Body of pancreas (tissue), 4 donors: ENCODE measurements around the gene DGKE. TPM values are rescaled to one million over a fixed set of nuclear protein-coding genes. Genes with fewer than 3 reads are reported as not detected.

Experiments
- ATAC-seq: fragments of 150-250 bp; one replicate; pipeline ENCODE4 v1.9.1; 2016
- DNase-seq, 4 donors: peaks; one replicate each; pipeline ENCODE4 v3.0.0-alpha.2; 2019
- H3K27ac ChIP-seq, 4 donors: fragments of 200-600 bp; sonication (generic); 1 replicate in 3 of 4; 2 replicates in 1 of 4; pipeline versions ENCODE4 v1.5.1 to v1.6.1; 2016 to 2019; ENCODE audit warnings: mild to moderate bottlenecking in 1 of 4, mixed read lengths in 1 of 4, moderate library complexity in 1 of 4
- H3K27me3 ChIP-seq, 2 donors: fragments of 200-600 bp; sonication (generic); one replicate each; pipeline ENCODE4 v1.6.0; 2016; ENCODE audit warnings: mild to moderate bottlenecking in 1 of 2
- H3K36me3 ChIP-seq, 2 donors: fragments of 200-600 bp; sonication (generic); replicated peaks in 1 of 2; 2 replicates each; pipeline ENCODE4 v1.5.1; 2016; ENCODE audit warnings: low read depth in 2 of 2; ENCODE audit not compliant: insufficient read depth in 1 of 2
- H3K4me1 ChIP-seq: fragments of 200-600 bp; sonication (generic); one replicate; pipeline ENCODE4 v1.6.0; 2016
- H3K4me3 ChIP-seq, 2 donors: fragments of 200-600 bp; sonication (generic); 1 replicate in 1 of 2; 2 replicates in 1 of 2; pipeline ENCODE4 v1.5.1; 2016 to 2019
- H3K9me3 ChIP-seq, 3 donors: fragments of 200-600 bp; sonication (generic); 1 replicate in 2 of 3; 2 replicates in 1 of 3; pipeline ENCODE4 v1.5.1; 2016
- CTCF ChIP-seq, 7 experiments: fragments of 450-650 bp in 4 of 7; fragments of 200-600 bp in 3 of 7; sonication (generic) in 3 of 7; IDR thresholded peaks; one replicate each; pipeline ENCODE4 v1.5.1; 2016 to 2019; ENCODE audit warnings: antibody characterized with exemption in 7 of 7
- POLR2A ChIP-seq, 3 donors: fragments of 450-650 bp; IDR thresholded peaks; one replicate each; pipeline ENCODE4 v1.6.1; 2016; ENCODE audit warnings: antibody characterized with exemption in 3 of 3, mild to moderate bottlenecking in 2 of 3
- WGBS, 2 donors: methylation state at CpG; one replicate each; pipeline ENCODE4 v1.1.5; 2017; 5-methylcytosine and 5-hydroxymethylcytosine counted together
- intact Hi-C: fragments of 100-400 bp; cut with DNase I; formaldehyde crosslinking; loops from one replicate; pipeline ENCODE4 v1.15.1; 2023
- total RNA-seq, 2 donors: library from RNA; depleted of rRNA; stranded (reverse); fragments of >200 nt; gene quantifications; one replicate each; pipeline ENCODE4 v1.1.0, GENCODE V29; 2016

Gene DGKE
- total RNA-seq, 2 donors from 2014 or later = 4.6 to 7.0 TPM

GRCh38 chr17:56892333-56892732 is 58.4 kb downstream of the DGKE start:
- WGBS, 2 donors = 86 to 100% methylated on average over 1 of the region's 1 CpG
- Histone ChIP-seq H3K27me3 (no peaks in the 10 kb centered on the region), H3K27ac (no peak overlapping the region), H3K4me3 (no peak overlapping the region), H3K4me1 (no peaks in the 10 kb centered on the region), H3K9me3 (no peaks in the 10 kb centered on the region), H3K36me3 (peaks cover 14 to 33% of the 10 kb centered on the region in 2 donors)
- ATAC-seq (no peak), DNase-seq (no peak)
- intact Hi-C loops = no loop called here
- TF ChIP-seq CTCF (IDR thresholded peaks at IDR 0.05) = no peak
- TF ChIP-seq POLR2A (IDR thresholded peaks at IDR 0.05) = no peak

DNA sequence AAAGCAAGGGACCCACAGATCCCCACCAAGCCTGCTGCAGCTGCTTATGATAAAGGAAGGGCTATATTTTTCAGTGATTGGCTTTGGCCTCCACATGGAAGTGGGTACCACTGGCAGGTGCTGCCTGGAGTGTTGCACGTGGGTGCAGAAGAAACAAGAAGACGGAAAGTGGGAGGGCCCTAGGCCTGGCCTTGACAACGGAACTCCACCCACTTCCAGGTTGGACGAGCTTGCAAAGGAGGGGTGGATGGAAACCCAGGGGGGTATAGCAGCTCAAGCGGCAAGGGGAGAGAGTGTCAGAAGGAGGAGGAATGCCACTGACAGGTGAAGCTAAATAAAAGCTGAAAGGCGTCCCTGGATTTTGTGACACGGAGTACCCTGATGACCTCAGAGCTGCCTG is 59.6 kb downstream of the DGKE start:
- no peaks in the 10 kb centered on the region for H3K27me3 ChIP-seq
- H3K4me1 ChIP-seq = no peaks in the 10 kb centered on the region
- H3K9me3 ChIP-seq = no peaks in the 10 kb centered on the region
- no peak overlapping the region for H3K4me3 ChIP-seq
- TF ChIP-seq CTCF (IDR thresholded peaks at IDR 0.05) (no peak), POLR2A (IDR thresholded peaks at IDR 0.05) (no peak)
- no peak for DNase-seq
- peaks cover 14 to 37% of the 10 kb centered on the region in 2 donors for H3K36me3 ChIP-seq
- intact Hi-C loops = no loop called here
- 63 to 73% methylated on average over 7 of the region's 7 CpGs for WGBS, 2 donors
- ATAC-seq = no peak
- H3K27ac ChIP-seq = no peak overlapping the region

DNA sequence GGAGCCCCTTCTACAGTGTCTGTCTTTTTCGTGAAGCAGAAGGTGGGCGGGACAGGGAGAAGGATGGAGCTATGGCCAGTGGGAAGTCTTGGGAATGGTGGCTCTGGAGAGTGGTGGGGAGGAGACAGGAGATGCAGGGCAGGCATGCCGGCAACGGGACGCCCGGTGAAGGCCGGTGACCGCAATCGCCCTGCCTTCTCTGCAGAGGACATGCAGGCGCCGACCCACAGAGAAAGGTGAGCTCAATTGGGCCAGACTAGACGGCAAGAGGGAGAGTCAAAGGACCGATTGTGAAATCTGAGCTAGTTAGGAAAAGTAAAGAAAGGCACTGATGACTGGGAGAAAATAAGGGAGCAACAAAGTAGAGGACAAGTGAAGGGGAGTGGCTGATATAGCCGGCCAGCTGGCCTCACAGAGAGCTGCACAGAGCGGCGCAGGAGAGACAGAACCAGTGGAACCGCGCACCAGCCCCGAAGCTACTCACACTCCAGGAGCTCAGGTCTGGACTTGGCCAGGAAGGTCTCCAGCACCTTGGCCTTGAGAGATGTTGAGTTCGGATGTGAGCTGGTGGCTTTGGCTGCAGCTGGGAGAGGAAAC is 61.0 kb downstream of the DGKE start:
- H3K27ac ChIP-seq = no peak overlapping the region
- no peak overlapping the region for H3K4me3 ChIP-seq
- no peaks in the 10 kb centered on the region for H3K27me3 ChIP-seq
- H3K9me3 ChIP-seq = no peaks in the 10 kb centered on the region
- DNase-seq = no peak
- H3K36me3 ChIP-seq = peaks cover 14 to 40% of the 10 kb centered on the region in 2 donors
- ATAC-seq = no peak
- H3K4me1 ChIP-seq = no peaks in the 10 kb centered on the region
- intact Hi-C loops = no loop called here
- WGBS, 2 donors = 87% methylated on average over 20 of the region's 20 CpGs
- TF ChIP-seq POLR2A (IDR thresholded peaks at IDR 0.05) (no peak), CTCF (IDR thresholded peaks at IDR 0.05) (no peak)

DNA sequence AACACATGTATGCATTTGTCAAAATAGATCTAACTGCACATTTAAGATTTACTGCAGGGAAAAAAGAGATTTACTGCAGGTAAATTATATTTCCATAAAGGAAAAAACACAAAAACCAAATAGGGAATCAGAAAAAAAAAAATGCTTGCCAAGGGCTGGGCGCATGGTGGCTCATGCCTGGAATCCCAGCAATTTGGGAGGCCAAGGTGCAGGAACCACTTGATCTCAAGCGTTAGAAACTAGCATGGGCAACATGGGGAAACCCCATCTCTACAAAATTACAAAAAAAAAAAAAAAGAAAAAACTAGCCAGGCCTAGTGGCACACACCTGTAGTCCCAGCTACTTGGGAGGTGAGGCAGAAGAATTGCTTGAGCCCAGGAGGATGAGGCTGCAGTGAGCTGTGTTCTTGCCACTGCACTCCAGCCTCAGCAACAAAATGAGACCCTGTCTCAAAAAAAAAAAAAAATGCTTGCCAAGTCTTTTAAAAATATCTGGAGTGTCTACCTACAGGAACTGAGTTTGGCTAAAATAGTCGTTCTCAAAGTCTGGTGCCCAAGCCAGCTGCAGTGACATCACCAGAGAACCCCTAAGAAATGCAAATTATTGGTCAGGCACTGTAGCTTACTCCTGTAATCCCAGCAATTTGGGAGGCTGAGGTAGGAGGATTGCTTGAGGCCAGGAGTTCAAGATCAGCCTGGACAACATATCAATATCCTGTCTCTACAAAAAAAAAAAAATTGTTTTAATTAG is 62.4 kb downstream of the DGKE start:
- Histone ChIP-seq H3K27me3 (no peaks in the 10 kb centered on the region), H3K4me3 (no peak overlapping the region), H3K36me3 (peaks cover 14 to 35% of the 10 kb centered on the region in 2 donors), H3K4me1 (no peaks in the 10 kb centered on the region), H3K27ac (no peak overlapping the region), H3K9me3 (no peaks in the 10 kb centered on the region)
- 81 to 85% methylated on average over 3 of the region's 3 CpGs for WGBS, 2 donors
- DNase-seq = no peak
- ATAC-seq = no peak
- intact Hi-C loops = no loop called here
- TF ChIP-seq CTCF (IDR thresholded peaks at IDR 0.05) = no peak
- no peak for TF ChIP-seq POLR2A (IDR thresholded peaks at IDR 0.05)
